Neural cell (in vitro differentiated cells): ENCODE results near the gene KLHL17. TPM values are rescaled to one million over a fixed set of nuclear protein-coding genes. Genes with fewer than 3 reads are reported as not detected.

Experiments
- H2AFZ ChIP-seq: fragments of 200-600, 300-800 bp; sonication (generic), shearing (Covaris generic); 2 replicates; pipeline ENCODE4 v1.6.0; 2014; ENCODE audit warnings: low read depth, mild to moderate bottlenecking, antibody characterized with exemption, low read length, moderate library complexity
- H3F3A ChIP-seq: fragments of 200-600 bp; shearing (Covaris generic); 2 replicates; pipeline ENCODE4 v1.6.1; 2016; ENCODE audit warnings: mild to moderate bottlenecking, moderate library complexity, mixed read lengths, antibody characterized with exemption, low read length; ENCODE audit not compliant: insufficient read depth, poor library complexity, severe bottlenecking
- H3K27ac ChIP-seq: fragments of 200-600, 300-800 bp; sonication (generic), shearing (Covaris generic); 2 replicates; pipeline ENCODE4 v1.5.1; 2014; ENCODE audit warnings: mild to moderate bottlenecking, low read length, moderate library complexity
- H3K27me3 ChIP-seq: fragments of 300-800, 200-600 bp; sonication (generic), shearing (Covaris generic); 2 replicates; pipeline ENCODE4 v1.6.0; 2014; ENCODE audit warnings: mild to moderate bottlenecking, low read depth, low read length, moderate library complexity; ENCODE audit not compliant: insufficient read depth
- H3K36me3 ChIP-seq: fragments of 300-800, 200-600 bp; sonication (generic), shearing (Covaris generic); 2 replicates; pipeline ENCODE4 v1.5.1; 2014; ENCODE audit warnings: mild to moderate bottlenecking, antibody characterized with exemption, low read length, moderate library complexity; ENCODE audit not compliant: insufficient read depth
- H3K4me2 ChIP-seq: fragments of 300-800, 200-600 bp; sonication (generic), shearing (Covaris generic); 2 replicates; pipeline ENCODE4 v1.6.0; 2014; ENCODE audit warnings: mild to moderate bottlenecking, low read length
- H3K4me3 ChIP-seq: fragments of 300-800, 200-600 bp; sonication (generic), shearing (Covaris generic); 2 replicates; pipeline ENCODE4 v1.5.1; 2014; ENCODE audit warnings: mild to moderate bottlenecking, low read length, moderate library complexity
- H3K79me2 ChIP-seq: fragments of 200-600 bp; shearing (Covaris generic); replicated peaks from 2 replicates; pipeline ENCODE4 v1.6.0; 2014; ENCODE audit warnings: mild to moderate bottlenecking, low read length, moderate library complexity; ENCODE audit not compliant: insufficient read depth
- H3K9ac ChIP-seq: fragments of 300-800, 200-600 bp; sonication (generic), shearing (Covaris generic); 2 replicates; pipeline ENCODE4 v1.6.1; 2016; ENCODE audit warnings: mild to moderate bottlenecking, low read length, mixed read lengths
- H3K9me2 ChIP-seq: fragments of 200-600 bp; shearing (Covaris generic); 2 replicates; pipeline ENCODE4 v1.6.1; 2016; ENCODE audit warnings: mild to moderate bottlenecking, low read length, mixed read lengths; ENCODE audit not compliant: insufficient read depth
- H3K9me3 ChIP-seq: fragments of 200-600, 300-800 bp; sonication (generic), shearing (Covaris generic); 2 replicates; pipeline ENCODE4 v1.6.1; 2016; ENCODE audit warnings: mild to moderate bottlenecking, mixed run types, low read length, moderate library complexity, mixed read lengths
- H4K20me1 ChIP-seq: fragments of 200-600 bp; shearing (Covaris generic); 2 replicates; pipeline ENCODE4 v1.6.1; 2016; ENCODE audit warnings: mild to moderate bottlenecking, mixed run types; ENCODE audit not compliant: insufficient read depth
- EP300 ChIP-seq: fragments of 450-650 bp; conservative IDR thresholded peaks from 2 replicates; pipeline ENCODE4 v1.6.1; 2014; ENCODE audit warnings: antibody characterized with exemption, mild to moderate bottlenecking, moderate library complexity; ENCODE audit not compliant: poor library complexity, severe bottlenecking
- EZH2 ChIP-seq: fragments of 200-600, 300-800 bp; shearing (Covaris generic), sonication (generic); IDR thresholded peaks from 2 replicates; pipeline ENCODE4 v1.6.1; 2014; ENCODE audit warnings: antibody characterized with exemption, low read length, borderline replicate concordance, mild to moderate bottlenecking; ENCODE audit not compliant: insufficient read depth, poor library complexity, severe bottlenecking
- MXI1 ChIP-seq: fragments of 450-650 bp; conservative IDR thresholded peaks from 2 replicates; pipeline ENCODE4 v1.6.1; 2014; ENCODE audit warnings: antibody characterized with exemption, mild to moderate bottlenecking; ENCODE audit not compliant: poor library complexity, severe bottlenecking
- POLR2AphosphoS5 ChIP-seq: IDR thresholded peaks from 2 replicates; pipeline ENCODE4 v1.6.1; 2012
- RAD21 ChIP-seq: fragments of 450-650 bp; conservative IDR thresholded peaks from 2 replicates; pipeline ENCODE4 v1.6.1; 2014; ENCODE audit warnings: antibody characterized with exemption, mild to moderate bottlenecking, moderate library complexity
- REST ChIP-seq: IDR thresholded peaks from 2 replicates; pipeline ENCODE4 v1.6.1; 2012; ENCODE audit warnings: borderline replicate concordance
- SMC3 ChIP-seq: fragments of 450-650 bp; conservative IDR thresholded peaks from 2 replicates; pipeline ENCODE4 v1.6.1; 2014; ENCODE audit warnings: antibody characterized with exemption, mild to moderate bottlenecking, moderate library complexity; ENCODE audit not compliant: poor library complexity
- TAF1 ChIP-seq: IDR thresholded peaks from 2 replicates; pipeline ENCODE4 v1.6.1; 2012; ENCODE audit warnings: low read depth
- polyA plus RNA-seq: library from polyadenylated mRNA; depleted of rRNA; stranded (reverse); fragments of >200 nt; gene quantifications from 2 replicates; pipeline ENCODE4 v1.2.3, GENCODE V29; 2014
- TF ChIP-seq, protein P1 (sequence below): fragments of 450-650 bp; IDR thresholded peaks from 2 replicates; pipeline ENCODE4 v1.5.1; 2014; ENCODE audit warnings: antibody characterized with exemption, mild to moderate bottlenecking, moderate library complexity; ENCODE audit not compliant: poor library complexity, severe bottlenecking

Gene KLHL17
- polyA plus RNA-seq, 1 donor from 2014 or later, result 52.3 TPM

DNA sequence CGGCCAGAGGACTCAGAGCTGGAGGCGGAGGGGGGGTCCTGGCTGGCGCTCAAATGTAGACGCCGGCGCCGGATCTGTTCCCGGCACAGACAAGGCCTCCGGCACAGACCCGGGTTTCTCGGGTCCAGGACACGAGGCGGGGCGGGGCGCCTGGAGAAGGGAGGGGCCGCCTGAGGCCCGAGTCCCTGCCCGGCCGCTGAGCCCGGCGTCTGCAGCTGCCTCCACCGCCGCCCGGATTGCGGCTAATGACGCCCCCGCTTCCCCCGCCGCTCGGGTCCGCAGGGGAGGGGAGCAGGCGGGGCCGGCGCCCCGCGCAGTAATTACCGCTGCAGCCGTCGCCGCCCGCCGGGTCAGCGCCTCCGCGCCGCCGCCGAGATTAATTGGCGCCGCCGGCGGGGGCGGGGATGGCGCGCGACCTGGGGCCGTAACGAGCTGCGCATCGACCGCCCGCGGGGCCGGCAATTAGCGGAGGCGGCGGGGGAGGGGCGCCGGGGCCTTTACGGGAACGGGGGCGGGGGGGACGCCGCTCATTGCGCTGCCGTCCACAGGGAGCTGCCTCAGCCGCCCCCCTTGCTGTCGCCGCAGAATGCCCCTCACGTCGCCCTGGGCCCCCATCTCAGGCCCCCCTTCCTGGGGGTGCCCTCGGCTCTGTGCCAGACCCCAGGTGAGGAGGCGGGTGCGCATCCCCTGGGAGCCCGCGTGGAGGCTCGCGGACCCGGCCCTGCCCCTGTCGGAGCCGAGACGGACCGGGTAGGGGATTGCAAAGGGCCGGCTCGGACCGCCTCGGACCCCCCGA is 18.6 kb upstream of the KLHL17 start:
- Histone ChIP-seq H3K9ac (peak overlapping the region; percentile 38), H3K79me2 (no peaks in the 10 kb centered on the region), H3K4me2 (no peak overlapping the region), H3K27me3 (peaks cover 44% of the 10 kb centered on the region), H3K9me3 (no peaks in the 10 kb centered on the region), H3K36me3 (no peaks in the 10 kb centered on the region), H3K9me2 (no peaks in the 10 kb centered on the region), H3K27ac (no peak overlapping the region), H4K20me1 (no peaks in the 10 kb centered on the region), H2AFZ (no peak overlapping the region), H3F3A (no peaks in the 10 kb centered on the region), H3K4me3 (peak overlapping the region; percentile 61)
- TF ChIP-seq MXI1, result no peak
- peak; percentile 67 for TF ChIP-seq EZH2
- TF ChIP-seq POLR2AphosphoS5, result no peak
- TF ChIP-seq EP300, result peak; percentile 16

DNA sequence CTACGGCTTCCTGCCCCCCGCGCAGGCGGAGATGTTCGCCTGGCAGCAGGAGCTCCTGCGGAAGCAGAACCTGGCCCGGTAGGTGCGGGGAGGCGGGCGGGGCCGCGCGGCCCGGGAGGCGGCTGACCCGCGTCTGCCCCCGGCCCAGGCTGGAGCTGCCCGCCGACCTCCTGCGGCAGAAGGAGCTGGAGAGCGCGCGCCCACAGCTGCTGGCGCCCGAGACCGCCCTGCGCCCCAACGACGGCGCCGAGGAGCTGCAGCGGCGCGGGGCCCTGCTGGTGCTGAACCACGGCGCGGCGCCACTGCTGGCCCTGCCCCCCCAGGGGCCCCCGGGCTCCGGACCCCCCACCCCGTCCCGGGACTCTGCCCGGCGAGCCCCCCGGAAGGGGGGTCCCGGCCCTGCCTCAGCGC is 18.0 kb upstream of the KLHL17 start:
- peaks cover 43% of the 10 kb centered on the region for H3K27me3 ChIP-seq
- no peak for TF ChIP-seq EP300
- no peak for TF ChIP-seq TAF1
- no peak for TF ChIP-seq RAD21
- TF ChIP-seq, protein P1, sequence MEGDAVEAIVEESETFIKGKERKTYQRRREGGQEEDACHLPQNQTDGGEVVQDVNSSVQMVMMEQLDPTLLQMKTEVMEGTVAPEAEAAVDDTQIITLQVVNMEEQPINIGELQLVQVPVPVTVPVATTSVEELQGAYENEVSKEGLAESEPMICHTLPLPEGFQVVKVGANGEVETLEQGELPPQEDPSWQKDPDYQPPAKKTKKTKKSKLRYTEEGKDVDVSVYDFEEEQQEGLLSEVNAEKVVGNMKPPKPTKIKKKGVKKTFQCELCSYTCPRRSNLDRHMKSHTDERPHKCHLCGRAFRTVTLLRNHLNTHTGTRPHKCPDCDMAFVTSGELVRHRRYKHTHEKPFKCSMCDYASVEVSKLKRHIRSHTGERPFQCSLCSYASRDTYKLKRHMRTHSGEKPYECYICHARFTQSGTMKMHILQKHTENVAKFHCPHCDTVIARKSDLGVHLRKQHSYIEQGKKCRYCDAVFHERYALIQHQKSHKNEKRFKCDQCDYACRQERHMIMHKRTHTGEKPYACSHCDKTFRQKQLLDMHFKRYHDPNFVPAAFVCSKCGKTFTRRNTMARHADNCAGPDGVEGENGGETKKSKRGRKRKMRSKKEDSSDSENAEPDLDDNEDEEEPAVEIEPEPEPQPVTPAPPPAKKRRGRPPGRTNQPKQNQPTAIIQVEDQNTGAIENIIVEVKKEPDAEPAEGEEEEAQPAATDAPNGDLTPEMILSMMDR, result no peak
- TF ChIP-seq MXI1, result no peak
- TF ChIP-seq EZH2, result no peak
- no peak for TF ChIP-seq POLR2AphosphoS5
- TF ChIP-seq REST, result no peak
- TF ChIP-seq SMC3, result no peak
- no peaks in the 10 kb centered on the region for H3K9me2 ChIP-seq
- peak overlapping the region; percentile 61 for H3K4me3 ChIP-seq
- H3K79me2 ChIP-seq, result no peaks in the 10 kb centered on the region
- no peaks in the 10 kb centered on the region for H3K36me3 ChIP-seq
- no peak overlapping the region for H3K27ac ChIP-seq
- H4K20me1 ChIP-seq, result no peaks in the 10 kb centered on the region
- H3F3A ChIP-seq, result no peaks in the 10 kb centered on the region
- no peaks in the 10 kb centered on the region for H3K9me3 ChIP-seq
- H2AFZ ChIP-seq, result no peak overlapping the region
- peak overlapping the region; percentile 36 for H3K9ac ChIP-seq
- no peak overlapping the region for H3K4me2 ChIP-seq
